Measurements from ENCODE around the gene ALLC.

GRCh38 chr2:3662239-3662638 lies 4.2 kb downstream of the ALLC start:
- no peak for TF ChIP-seq CTCF (IDR thresholded peaks at IDR 0.05 in 8 of 11, conservative IDR thresholded peaks at IDR 0.05 in 3 of 11)
- no peak for TF ChIP-seq POLR2AphosphoS5 (IDR thresholded peaks at IDR 0.05)
